Measurements from ENCODE around the gene TPGS1.
A peak's percentile ranks its signal among the peaks of the same experiment; 100 is the strongest.

The TPGS1 gene

GRCh38 chr19:556611-557382 is 49.5 kb downstream of the TPGS1 start:
- peaks cover 4% of the 10 kb centered on the region for H3K4me1 ChIP-seq (ENCODE audit: control insufficient read depth, insufficient read depth, low read length)
- H3K4me3 ChIP-seq (ENCODE audit: low read length) = no peak overlapping the region
- H3K27me3 ChIP-seq (replicated peaks; ENCODE audit: control insufficient read depth, insufficient read depth, low read length) = no peaks in the 10 kb centered on the region
- no peak overlapping the region for H3K9ac ChIP-seq (ENCODE audit: low read length)
- DNase-seq (ENCODE audit: low read depth) = no peak
- no peaks in the 10 kb centered on the region for H3K9me3 ChIP-seq (ENCODE audit: control insufficient read depth, low read length)
- no peaks in the 10 kb centered on the region for H3K36me3 ChIP-seq (ENCODE audit: control insufficient read depth, insufficient read depth, low read length, severe bottlenecking)

DNA sequence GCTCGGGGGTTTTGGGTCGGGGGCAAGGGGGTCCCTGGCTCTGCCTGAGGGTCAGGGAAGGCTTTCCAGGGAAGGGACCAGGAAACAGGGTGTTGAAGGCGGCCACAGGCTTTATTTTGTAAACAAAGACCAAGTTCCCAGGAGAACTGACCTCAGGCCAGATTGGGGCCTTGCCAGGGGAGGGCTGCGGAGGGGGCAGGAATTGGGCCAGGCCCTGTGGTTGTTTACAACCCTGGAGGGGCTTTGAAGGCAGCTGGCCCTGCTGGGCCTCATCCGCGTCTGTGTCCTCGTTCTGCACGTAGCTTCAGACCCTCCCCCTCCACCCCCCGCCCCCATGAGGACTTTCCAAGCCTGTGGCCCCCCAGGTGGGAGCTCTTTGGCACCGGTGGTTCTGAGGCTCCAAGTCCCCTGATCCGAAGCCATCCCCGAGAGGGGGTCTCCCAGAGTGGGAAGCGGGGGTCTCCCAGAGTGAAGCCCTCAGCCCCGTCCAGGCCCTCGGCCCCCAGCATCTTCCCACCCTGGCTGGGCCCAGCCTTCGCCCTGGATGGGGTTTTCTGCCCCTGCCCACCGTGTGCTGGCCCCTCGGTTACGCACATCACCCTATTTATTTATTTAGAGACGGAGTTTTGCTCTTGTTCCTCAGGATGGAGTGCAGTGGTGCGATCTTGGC is 51.6 kb downstream of the TPGS1 start:
- Histone ChIP-seq H3K4me3 (ENCODE audit: low read length) (no peak overlapping the region), H3K4me1 (ENCODE audit: control insufficient read depth, insufficient read depth, low read length) (peaks cover 4% of the 10 kb centered on the region), H3K36me3 (ENCODE audit: control insufficient read depth, insufficient read depth, low read length, severe bottlenecking) (no peaks in the 10 kb centered on the region), H3K27me3 (replicated peaks; ENCODE audit: control insufficient read depth, insufficient read depth, low read length) (no peaks in the 10 kb centered on the region), H3K9ac (ENCODE audit: low read length) (no peak overlapping the region), H3K9me3 (ENCODE audit: control insufficient read depth, low read length) (no peaks in the 10 kb centered on the region)
- no peak for DNase-seq (ENCODE audit: low read depth)

DNA sequence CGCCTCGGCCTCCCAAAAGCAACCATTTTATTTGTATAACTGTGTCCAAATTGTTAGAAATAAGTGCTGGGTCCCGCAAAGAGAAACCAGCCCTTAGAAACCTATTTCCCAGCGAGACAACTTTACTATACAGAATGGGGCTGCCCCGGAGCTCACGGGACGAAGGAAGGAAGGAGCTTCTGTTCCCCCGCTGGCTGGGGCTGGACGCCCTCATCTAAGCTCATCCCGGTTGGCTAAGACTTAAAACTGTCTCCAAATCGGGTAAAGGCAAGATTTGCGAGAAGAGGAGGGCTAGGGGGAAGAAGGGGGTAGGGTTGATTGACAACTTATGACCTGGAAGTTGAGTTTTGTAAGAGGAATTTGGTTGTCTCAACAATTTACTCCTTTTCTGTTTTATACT is 52.8 kb downstream of the TPGS1 start:
- Histone ChIP-seq H3K4me1 (ENCODE audit: control insufficient read depth, insufficient read depth, low read length) (peaks cover 4% of the 10 kb centered on the region), H3K27me3 (replicated peaks; ENCODE audit: control insufficient read depth, insufficient read depth, low read length) (no peaks in the 10 kb centered on the region), H3K36me3 (ENCODE audit: control insufficient read depth, insufficient read depth, low read length, severe bottlenecking) (no peaks in the 10 kb centered on the region), H3K4me3 (ENCODE audit: low read length) (no peak overlapping the region), H3K9me3 (ENCODE audit: control insufficient read depth, low read length) (no peaks in the 10 kb centered on the region), H3K9ac (ENCODE audit: low read length) (no peak overlapping the region)
- DNase-seq (ENCODE audit: low read depth) = no peak

GRCh38 chr19:566403-566802 is 59.1 kb downstream of the TPGS1 start:
- Histone ChIP-seq H3K4me1 (ENCODE audit: control insufficient read depth, insufficient read depth, low read length) (peaks cover 9% of the 10 kb centered on the region), H3K27me3 (replicated peaks; ENCODE audit: control insufficient read depth, insufficient read depth, low read length) (no peaks in the 10 kb centered on the region), H3K4me3 (ENCODE audit: low read length) (peak overlapping the region; percentile 20), H3K9ac (ENCODE audit: low read length) (peak overlapping the region; percentile 44), H3K36me3 (ENCODE audit: control insufficient read depth, insufficient read depth, low read length, severe bottlenecking) (no peaks in the 10 kb centered on the region), H3K9me3 (ENCODE audit: control insufficient read depth, low read length) (no peaks in the 10 kb centered on the region)
- no peak for DNase-seq (ENCODE audit: low read depth)

DNA sequence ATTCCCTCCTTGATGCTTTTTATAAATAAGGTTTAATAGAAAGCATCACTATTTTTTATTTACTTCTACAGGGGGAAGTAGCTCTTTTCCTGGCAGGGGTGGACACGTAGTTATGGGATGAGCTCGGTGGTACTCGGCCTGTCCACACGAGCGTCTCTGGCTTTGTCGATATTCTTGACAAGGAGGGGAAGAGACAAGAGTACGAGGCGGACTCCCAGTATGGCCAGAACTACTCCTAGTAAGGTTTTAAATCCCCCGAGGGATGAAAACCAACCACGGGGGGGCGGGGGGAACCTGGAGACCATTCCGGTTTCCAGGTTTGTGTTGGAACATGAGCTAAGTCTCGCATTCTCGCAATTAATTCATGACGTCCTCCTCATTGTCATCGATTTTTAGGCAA is 59.5 kb downstream of the TPGS1 start:
- H3K4me1 ChIP-seq (ENCODE audit: control insufficient read depth, insufficient read depth, low read length) = peaks cover 13% of the 10 kb centered on the region
- peak overlapping the region; percentile 20 for H3K4me3 ChIP-seq (ENCODE audit: low read length)
- DNase-seq (ENCODE audit: low read depth) = no peak
- H3K9ac ChIP-seq (ENCODE audit: low read length) = peak overlapping the region; percentile 44
- H3K9me3 ChIP-seq (ENCODE audit: control insufficient read depth, low read length) = no peaks in the 10 kb centered on the region
- no peaks in the 10 kb centered on the region for H3K36me3 ChIP-seq (ENCODE audit: control insufficient read depth, insufficient read depth, low read length, severe bottlenecking)
- H3K27me3 ChIP-seq (replicated peaks; ENCODE audit: control insufficient read depth, insufficient read depth, low read length) = no peaks in the 10 kb centered on the region

DNA sequence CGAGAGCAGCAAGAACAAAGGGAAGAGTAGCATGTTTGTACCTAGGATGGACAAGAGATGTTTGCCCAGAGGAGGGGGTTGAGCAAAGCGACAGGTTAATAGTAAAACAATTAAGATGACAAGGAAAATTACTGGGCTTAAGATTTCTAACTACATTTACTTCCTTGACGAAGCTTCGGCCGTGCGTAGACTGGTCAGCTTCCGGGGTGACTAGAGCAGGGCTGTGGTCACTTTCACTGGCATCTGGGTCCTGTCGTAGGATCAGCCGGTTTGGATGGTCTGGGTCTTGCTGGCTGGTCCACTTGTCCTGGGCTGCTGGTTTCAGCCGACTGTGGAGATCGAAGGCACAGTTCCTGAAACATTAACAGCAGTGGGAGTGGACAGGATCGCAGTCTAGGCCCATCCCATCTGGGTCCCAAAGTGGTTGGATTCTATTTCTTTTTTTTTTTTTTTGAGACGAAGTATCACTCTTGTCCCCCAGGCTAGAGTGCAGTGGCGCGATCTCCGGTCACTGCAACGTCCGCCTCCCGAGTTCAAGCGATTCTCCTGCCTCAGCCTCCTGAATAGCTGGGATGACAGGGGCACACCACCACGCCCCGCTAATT is 60.1 kb downstream of the TPGS1 start:
- Histone ChIP-seq H3K27me3 (replicated peaks; ENCODE audit: control insufficient read depth, insufficient read depth, low read length) (no peaks in the 10 kb centered on the region), H3K4me1 (ENCODE audit: control insufficient read depth, insufficient read depth, low read length) (peaks cover 13% of the 10 kb centered on the region), H3K4me3 (ENCODE audit: low read length) (no peak overlapping the region), H3K36me3 (ENCODE audit: control insufficient read depth, insufficient read depth, low read length, severe bottlenecking) (no peaks in the 10 kb centered on the region), H3K9me3 (ENCODE audit: control insufficient read depth, low read length) (no peaks in the 10 kb centered on the region), H3K9ac (ENCODE audit: low read length) (no peak overlapping the region)
- no peak for DNase-seq (ENCODE audit: low read depth)
